K562 (cell line): ENCODE data around the gene CAPS. TPM values are rescaled to one million over a fixed set of nuclear protein-coding genes. Genes with fewer than 3 reads are reported as not detected.
A peak's percentile ranks its signal among the peaks of the same experiment; 100 is the strongest.

Experiments used
- ATAC-seq: fragments of 200-7000 bp; cut with Tn5 transposase; 3 replicates; pipeline ENCODE4 v1.9.1; 2020; ENCODE audit warnings: moderate library complexity
- BruUV-seq: library from RNA; stranded (reverse); fragments of 400-500 nt; replicated peaks from 2 replicates; lab custom pipeline; 2021; lab: Mats Ljungman, UMichigan
- CTCF ChIA-PET: fragments of 300-600 bp; formaldehyde crosslinking; extraction: SDS; loops from one replicate; lab custom pipeline; 2021; ENCODE audit warnings: low intra/inter-chr PET ratio; lab: Yijun Ruan, JAX
- POLR2A ChIA-PET: fragments of 300-600, 350-650 bp; sonication (Branson Sonifier 250); formaldehyde crosslinking; extraction: SDS; loops from one replicate; lab custom pipeline; 2021; ENCODE audit warnings: antibody characterized with exemption, inconsistent platforms; lab: Yijun Ruan, JAX
- DNase-seq, 4 experiments: peaks; one replicate each; pipeline versions ENCODE4 v3.0.0 to v3.0.0-alpha.2; 2011 to 2018; ENCODE audit warnings: low spot score in 3 of 4, mixed read lengths in 3 of 4; ENCODE audit errors: extremely low read depth in 1 of 4
- FAIRE-seq: peaks from 2 replicates; lab custom pipeline; 2011; peaks lifted over from hg19 to GRCh38; lab: Jason Lieb, UNC
- H2AFZ ChIP-seq: 2 replicates; pipeline ENCODE4 v1.6.0; 2011; ENCODE audit warnings: low read depth, low read length, control low read depth, inconsistent platforms
- H3K27ac ChIP-seq: fragments of 200-600 bp; 3 replicates; pipeline ENCODE4 v1.8.0; 2011; ENCODE audit warnings: low read depth, mild to moderate bottlenecking, control low read depth, inconsistent platforms, low read length, moderate library complexity, mixed read lengths; ENCODE audit errors: extremely low read depth
- H3K27me3 ChIP-seq, 2 experiments: fragments of 300-600 bp in 1 of 2; 2 replicates in 1 of 2; 3 replicates in 1 of 2; pipeline versions ENCODE4 v1.6.0 to v1.8.0; 2011; ENCODE audit warnings: inconsistent platforms in 2 of 2, low read length in 2 of 2, mild to moderate bottlenecking in 1 of 2, mixed read lengths in 1 of 2, moderate library complexity in 1 of 2; ENCODE audit not compliant: control insufficient read depth in 2 of 2, insufficient read depth in 2 of 2
- H3K36me3 ChIP-seq: fragments of 300-600 bp; 3 replicates; pipeline ENCODE4 v1.8.0; 2011; ENCODE audit warnings: mild to moderate bottlenecking, low read length, inconsistent platforms; ENCODE audit not compliant: control insufficient read depth, insufficient read depth
- H3K4me1 ChIP-seq, 2 experiments: fragments of 200-600 bp in 1 of 2; replicated peaks in 1 of 2; 2 replicates in 1 of 2; 3 replicates in 1 of 2; pipeline versions ENCODE4 v1.5.1 to v1.8.0; 2011; ENCODE audit warnings: inconsistent platforms in 2 of 2, low read length in 2 of 2, mild to moderate bottlenecking in 1 of 2, mixed read lengths in 1 of 2, moderate library complexity in 1 of 2; ENCODE audit not compliant: control insufficient read depth in 2 of 2, insufficient read depth in 2 of 2
- H3K4me2 ChIP-seq: 2 replicates; pipeline ENCODE4 v1.6.1; 2011; ENCODE audit warnings: low read length, control low read depth, inconsistent platforms, mixed read lengths; ENCODE audit not compliant: insufficient read depth
- H3K4me3 ChIP-seq: fragments of 200-600 bp; sonication (generic), shearing (Covaris generic); 2 replicates; pipeline ENCODE4 v1.5.1; 2016; ENCODE audit warnings: control low read depth, inconsistent platforms
- H3K79me2 ChIP-seq: fragments of 200-600 bp; 3 replicates; pipeline ENCODE4 v1.8.0; 2011; ENCODE audit warnings: low read length, inconsistent platforms; ENCODE audit not compliant: control insufficient read depth, insufficient read depth
- H3K9ac ChIP-seq, 2 experiments: 2 replicates each; pipeline versions ENCODE4 v1.6.0 to v1.6.1; 2011; ENCODE audit warnings: low read depth in 2 of 2, low read length in 2 of 2, control low read depth in 1 of 2, inconsistent platforms in 1 of 2, mild to moderate bottlenecking in 1 of 2, mixed read lengths in 1 of 2; ENCODE audit not compliant: insufficient read depth in 1 of 2
- H3K9me1 ChIP-seq: one replicate; pipeline ENCODE4 v1.6.0; 2011; ENCODE audit warnings: inconsistent platforms, mild to moderate bottlenecking, low read length, moderate library complexity; ENCODE audit not compliant: control insufficient read depth, insufficient read depth
- H3K9me3 ChIP-seq: replicated peaks from 2 replicates; pipeline ENCODE4 v1.5.1; 2011; ENCODE audit warnings: low read depth, low read length, inconsistent platforms; ENCODE audit not compliant: control insufficient read depth, insufficient read depth
- H4K20me1 ChIP-seq: replicated peaks from 2 replicates; pipeline ENCODE4 v1.6.1; 2011; ENCODE audit warnings: low read length, inconsistent platforms, mixed read lengths; ENCODE audit not compliant: control insufficient read depth, insufficient read depth
- EP400 ChIP-seq: fragments of 450-650 bp; IDR thresholded peaks from 2 replicates; pipeline ENCODE4 v1.6.1; 2017; ENCODE audit warnings: antibody characterized with exemption, mild to moderate bottlenecking, moderate library complexity
- GTF2E2 ChIP-seq: fragments of 200-800 bp; sonication (Bioruptor generic); IDR thresholded peaks from 2 replicates; pipeline ENCODE4 v1.6.1; 2016; ENCODE audit warnings: missing genetic modification characterization, missing compliant biosample characterization
- KLF6 ChIP-seq: fragments of 250-450 bp; sonication (Bioruptor Pico); IDR thresholded peaks from 2 replicates; pipeline ENCODE4 v1.4.0; 2020; ENCODE audit warnings: mild to moderate bottlenecking, moderate library complexity, borderline replicate concordance
- NFIC ChIP-seq: fragments of 450-650 bp; IDR thresholded peaks from 2 replicates; pipeline ENCODE4 v1.6.1; 2017; ENCODE audit warnings: mild to moderate bottlenecking, inconsistent platforms
- NFRKB ChIP-seq: fragments of 450-650 bp; IDR thresholded peaks from 2 replicates; pipeline ENCODE4 v1.6.1; 2016; ENCODE audit warnings: low read depth
- PHF8 ChIP-seq: fragments of 200-600 bp; sonication (generic); IDR thresholded peaks from 2 replicates; pipeline ENCODE4 v1.6.1; 2012; ENCODE audit warnings: mixed run types, mild to moderate bottlenecking, inconsistent platforms, low read length, moderate library complexity, borderline replicate concordance
- WGBS: fragments of 100-300 bp; shearing (Covaris generic); methylation state at CpG from one replicate; pipeline ENCODE4 v1.1.6; 2016; ENCODE audit warnings: low coverage, mixed read lengths; ENCODE audit not compliant: insufficient coverage; ENCODE audit errors: missing lambda C conversion rate; 5-methylcytosine and 5-hydroxymethylcytosine counted together
- in situ Hi-C: fragments of 300-500 bp; cut with MboI; formaldehyde crosslinking; loops from 4 replicates; pipeline ENCODE4 v1.15.0; 2018; ENCODE audit warnings: inconsistent platforms, mixed read lengths
- intact Hi-C: fragments of 100-400 bp; cut with micrococcal nuclease; formaldehyde crosslinking; loops from 2 replicates; pipeline ENCODE4 v1.14.2; 2022
- polyA plus RNA-seq, 8 experiments: library from polyadenylated mRNA; depleted of rRNA in 4 of 8; stranded (reverse) in 5 of 8; unstranded in 3 of 8; fragments of >200 nt; fragmentation: Nextera tagmentation in 2 of 8; fragmentation: Illumina TruSeq in 1 of 8; extraction: Ambion mirVana in 2 of 8; extraction: Trizol in 1 of 8; gene quantifications; 2 replicates each; pipeline versions ENCODE4 v1.2.1 to v1.2.3, GENCODE V29; 2011 to 2014; ENCODE audit warnings: inconsistent platforms in 1 of 8, missing spikeins in 1 of 8
- total RNA-seq, 7 experiments: library from RNA; depleted of rRNA in 6 of 7; stranded (reverse); fragments of >200 nt in 6 of 7; fragmentation: Illumina TruSeq in 2 of 7; extraction: Trizol in 2 of 7; gene quantifications; 2 replicates each; pipeline versions ENCODE4 v1.2.1 to v1.2.3, GENCODE V29; 2011 to 2021; ENCODE audit warnings: low replicate concordance in 1 of 7
- TF ChIP-seq, protein P1 (sequence below), 2 experiments: IDR thresholded peaks in 1 of 2; conservative IDR thresholded peaks in 1 of 2; 2 replicates each; pipeline ENCODE4 v1.6.1; 2016; ENCODE audit warnings: low read depth in 2 of 2, mild to moderate bottlenecking in 1 of 2, missing compliant biosample characterization in 1 of 2, missing genetic modification characterization in 1 of 2, moderate library complexity in 1 of 2

Gene CAPS
- total and polyA plus RNA-seq, 9 of the 15 experiments (the other 6 are each of a cell fraction or from before 2014, with no cell fraction given) = 0.15 to 4.0 (median 0.91) TPM

GRCh38 chr19:5952193-5953029 is 38.4 kb downstream of the CAPS start:
- Histone ChIP-seq H2AFZ (no peak overlapping the region), H3K9me3 (no peaks in the 10 kb centered on the region), H3K9me1 (no peaks in the 10 kb centered on the region), H3K4me2 (no peak overlapping the region), H3K79me2 (peaks cover 95% of the 10 kb centered on the region), H3K4me3 (no peak overlapping the region), H3K4me1 (peaks cover 39 to 46% of the 10 kb centered on the region in 2 experiments), H3K27me3 (no peaks in the 10 kb centered on the region), H3K9ac (peak overlapping the region; percentile 46 to 65; a peak in 2 of 4 replicates), H3K36me3 (peaks cover 53% of the 10 kb centered on the region), H4K20me1 (peaks cover 16% of the 10 kb centered on the region; the same call in 1 of the 2 replicates), H3K27ac (peak overlapping the region; percentile 70)
- POLR2A ChIA-PET = interaction anchor here (0.5 to 1.0 kb wide), 4 partner anchors 9 to 30 kb away, joined by 3 to 5 read pairs (median 4); no protein-coding TSS in a partner anchor
- CTCF ChIA-PET = no interaction called here
- in situ Hi-C loops (no loop called here), intact Hi-C loops (no loop called here)
- no peak for ATAC-seq
- TF ChIP-seq NFRKB (peak; percentile 8; the same call in 1 of the 2 replicates), NFIC (peak; percentile 66), GTF2E2 (tag) (no peak)
- no peak for FAIRE-seq
- DNase-seq = no peak
- WGBS = 91% methylated on average over 17 of the region's 18 CpGs
- no TSS peak for BruUV-seq

DNA sequence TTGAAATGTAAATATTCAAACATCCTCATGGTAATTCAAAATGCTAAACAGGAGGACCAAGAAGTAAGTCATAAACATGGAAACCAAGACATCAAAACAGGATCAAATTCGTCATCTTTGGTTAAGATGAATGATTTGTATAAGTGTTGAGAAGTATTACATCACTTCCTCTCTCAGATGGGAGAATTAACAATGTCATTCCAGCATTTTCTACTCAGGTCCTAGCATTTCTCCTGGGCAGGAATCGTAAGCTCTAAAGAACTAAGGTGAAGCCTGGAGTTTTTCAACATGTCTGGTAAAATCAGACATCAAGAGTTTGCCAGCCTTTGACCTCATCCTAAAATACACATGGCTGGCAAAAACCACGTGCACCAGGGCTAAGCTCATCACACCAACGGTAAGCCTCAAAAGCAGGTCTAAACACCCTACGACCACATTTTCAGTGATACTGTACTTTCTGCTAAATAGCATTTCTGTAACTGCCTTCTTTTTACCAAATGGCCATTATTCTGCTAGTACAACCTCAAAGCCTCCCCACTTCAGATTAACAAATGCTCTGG is 39.1 kb downstream of the CAPS start:
- ChIA-PET POLR2A (interaction anchor here (0.5 to 4.7 kb wide), 4 partner anchors 9 to 100 kb away, joined by 3 to 41 read pairs (median 4); no protein-coding TSS in a partner anchor), CTCF (no interaction called here)
- Histone ChIP-seq H3K9ac (peak overlapping the region in 1 of 2 experiments; percentile 65; a peak in 2 of 4 replicates), H3K4me3 (no peak overlapping the region), H3K4me1 (peaks cover 37 to 46% of the 10 kb centered on the region in 2 experiments), H2AFZ (no peak overlapping the region), H3K9me1 (no peaks in the 10 kb centered on the region), H3K27ac (peak overlapping the region; percentile 70), H3K4me2 (peak overlapping the region; percentile 71; the same call in 1 of the 2 replicates), H3K27me3 (no peaks in the 10 kb centered on the region), H3K36me3 (peaks cover 53% of the 10 kb centered on the region), H3K9me3 (no peaks in the 10 kb centered on the region), H4K20me1 (peaks cover 20% of the 10 kb centered on the region; the same call in 1 of the 2 replicates), H3K79me2 (peaks cover 96% of the 10 kb centered on the region)
- intact Hi-C loops = no loop called here
- ATAC-seq (no peak), FAIRE-seq (peak; percentile 52), DNase-seq (no peak)
- no TSS peak for BruUV-seq
- in situ Hi-C loops = no loop called here
- WGBS = 29% methylated on average over 5 of the region's 5 CpGs
- TF ChIP-seq PHF8 (no peak), EP400 (peak; percentile 38), KLF6 (0 out of 2 replicates have a peak, but pooled peaks have one; percentile 19)
- TF ChIP-seq, protein P1, sequence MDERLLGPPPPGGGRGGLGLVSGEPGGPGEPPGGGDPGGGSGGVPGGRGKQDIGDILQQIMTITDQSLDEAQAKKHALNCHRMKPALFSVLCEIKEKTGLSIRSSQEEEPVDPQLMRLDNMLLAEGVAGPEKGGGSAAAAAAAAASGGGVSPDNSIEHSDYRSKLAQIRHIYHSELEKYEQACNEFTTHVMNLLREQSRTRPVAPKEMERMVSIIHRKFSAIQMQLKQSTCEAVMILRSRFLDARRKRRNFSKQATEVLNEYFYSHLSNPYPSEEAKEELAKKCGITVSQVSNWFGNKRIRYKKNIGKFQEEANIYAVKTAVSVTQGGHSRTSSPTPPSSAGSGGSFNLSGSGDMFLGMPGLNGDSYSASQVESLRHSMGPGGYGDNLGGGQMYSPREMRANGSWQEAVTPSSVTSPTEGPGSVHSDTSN (CRISPR knock-in tag; IDR thresholded peaks at IDR 0.05; ENCODE audit: low read depth) = no peak
- TF ChIP-seq, protein P1 (tag; conservative IDR thresholded peaks at IDR 0.05; ENCODE audit: low read depth) = peak; percentile 70
